Activated CD4-positive, alpha-beta T cell treated with anti-CD3 and anti-CD28 coated beads, Interleukin-2, amount 10 ng/mL, durations not matched to agents 7 days and 5 days (primary cell): ENCODE results near the gene KCNIP4. TPM values are rescaled to one million over a fixed set of nuclear protein-coding genes. Genes with fewer than 3 reads are reported as not detected.

Experiments used
- CTCF ChIA-PET: fragments of 350-600 bp; sonication (Branson Sonifier 250); formaldehyde crosslinking; loops from one replicate; lab custom pipeline; 2021; ENCODE audit warnings: antibody characterized with exemption; lab: Charles Lee
- POLR2A ChIA-PET: fragments of 350-600 bp; sonication (Branson Sonifier 250); formaldehyde crosslinking; loops from one replicate; lab custom pipeline; 2021; ENCODE audit warnings: antibody characterized with exemption; lab: Charles Lee
- DNase-seq: peaks from one replicate; pipeline ENCODE4 v3.0.0-alpha.2; 2020
- H3K27ac Mint-ChIP-seq: one replicate; pipeline ENCODE4 v1.8.0; 2021; ENCODE audit warnings: mild to moderate bottlenecking, moderate library complexity, mixed read lengths
- H3K27me3 Mint-ChIP-seq: one replicate; pipeline ENCODE4 v1.8.0; 2021; ENCODE audit warnings: mixed read lengths
- H3K36me3 Mint-ChIP-seq: one replicate; pipeline ENCODE4 v1.8.0; 2021; ENCODE audit warnings: low read depth, mixed read lengths
- H3K4me1 Mint-ChIP-seq: one replicate; pipeline ENCODE4 v1.8.0; 2021; ENCODE audit warnings: mixed read lengths
- H3K4me3 Mint-ChIP-seq: one replicate; pipeline ENCODE4 v1.8.0; 2021; ENCODE audit warnings: mild to moderate bottlenecking, moderate library complexity, mixed read lengths
- H3K9me3 Mint-ChIP-seq: one replicate; pipeline ENCODE4 v1.8.0; 2021; ENCODE audit warnings: mixed read lengths
- total RNA-seq, 2 experiments: library from RNA; stranded (reverse); gene quantifications; one replicate each; pipeline ENCODE4 v1.2.3, GENCODE V29; 2021

Gene KCNIP4
- total RNA-seq, 2 experiments from 2014 or later = not detected

- DNase-seq = no peak
- H3K27ac Mint-ChIP-seq = no peak overlapping the region
- ChIA-PET CTCF (no interaction called here), POLR2A (no interaction called here)
- H3K9me3 Mint-ChIP-seq = no peaks in the 10 kb centered on the region
- H3K4me1 Mint-ChIP-seq = no peaks in the 10 kb centered on the region
- no peaks in the 10 kb centered on the region for H3K27me3 Mint-ChIP-seq
- H3K36me3 Mint-ChIP-seq = no peaks in the 10 kb centered on the region
- H3K4me3 Mint-ChIP-seq = no peak overlapping the region
These were observed 85.7 kb downstream of the KCNIP4 start for GRCh38 chr4:21862917-21863316.

- Mint-ChIP-seq H3K4me3 (no peak overlapping the region), H3K9me3 (no peaks in the 10 kb centered on the region), H3K4me1 (no peaks in the 10 kb centered on the region), H3K27ac (no peak overlapping the region), H3K27me3 (no peaks in the 10 kb centered on the region), H3K36me3 (no peaks in the 10 kb centered on the region)
- no peak for DNase-seq
- POLR2A ChIA-PET = no interaction called here
- CTCF ChIA-PET = no interaction called here
These were observed 89.6 kb downstream of the KCNIP4 start for GRCh38 chr4:21858971-21859370.

- Mint-ChIP-seq H3K9me3 (no peaks in the 10 kb centered on the region), H3K36me3 (no peaks in the 10 kb centered on the region), H3K27ac (no peak overlapping the region), H3K27me3 (no peaks in the 10 kb centered on the region), H3K4me3 (no peak overlapping the region), H3K4me1 (no peaks in the 10 kb centered on the region)
- CTCF ChIA-PET = no interaction called here
- no peak for DNase-seq
- POLR2A ChIA-PET = no interaction called here
These were observed 91.8 kb downstream of the KCNIP4 start for GRCh38 chr4:21856754-21857153.

- Mint-ChIP-seq H3K4me1 (no peaks in the 10 kb centered on the region), H3K27ac (no peak overlapping the region), H3K4me3 (no peak overlapping the region), H3K9me3 (no peaks in the 10 kb centered on the region), H3K27me3 (no peaks in the 10 kb centered on the region), H3K36me3 (no peaks in the 10 kb centered on the region)
- CTCF ChIA-PET = no interaction called here
- POLR2A ChIA-PET = no interaction called here
- DNase-seq = no peak
These were observed 92.3 kb downstream of the KCNIP4 start for GRCh38 chr4:21856301-21856700.

- no peak overlapping the region for H3K4me3 Mint-ChIP-seq
- POLR2A ChIA-PET = no interaction called here
- no peaks in the 10 kb centered on the region for H3K36me3 Mint-ChIP-seq
- H3K27ac Mint-ChIP-seq = no peak overlapping the region
- H3K9me3 Mint-ChIP-seq = no peaks in the 10 kb centered on the region
- CTCF ChIA-PET = no interaction called here
- H3K27me3 Mint-ChIP-seq = no peaks in the 10 kb centered on the region
- no peak for DNase-seq
- H3K4me1 Mint-ChIP-seq = no peaks in the 10 kb centered on the region
These were observed 99.5 kb downstream of the KCNIP4 start for GRCh38 chr4:21849077-21849476.

GRCh38 chr4:21848021-21848420 is 100.6 kb downstream of the KCNIP4 start:
- Mint-ChIP-seq H3K27ac (no peak overlapping the region), H3K4me1 (no peaks in the 10 kb centered on the region), H3K4me3 (no peak overlapping the region), H3K36me3 (no peaks in the 10 kb centered on the region), H3K9me3 (no peaks in the 10 kb centered on the region), H3K27me3 (no peaks in the 10 kb centered on the region)
- DNase-seq = no peak
- ChIA-PET CTCF (no interaction called here), POLR2A (no interaction called here)

- H3K36me3 Mint-ChIP-seq = no peaks in the 10 kb centered on the region
- POLR2A ChIA-PET = no interaction called here
- no peaks in the 10 kb centered on the region for H3K9me3 Mint-ChIP-seq
- no peaks in the 10 kb centered on the region for H3K4me1 Mint-ChIP-seq
- H3K4me3 Mint-ChIP-seq = no peak overlapping the region
- H3K27me3 Mint-ChIP-seq = no peaks in the 10 kb centered on the region
- DNase-seq = no peak
- CTCF ChIA-PET = no interaction called here
- H3K27ac Mint-ChIP-seq = no peak overlapping the region
These were observed 102.9 kb downstream of the KCNIP4 start for GRCh38 chr4:21845663-21846062.

- POLR2A ChIA-PET = no interaction called here
- H3K27me3 Mint-ChIP-seq = no peaks in the 10 kb centered on the region
- no peaks in the 10 kb centered on the region for H3K4me1 Mint-ChIP-seq
- CTCF ChIA-PET = no interaction called here
- no peaks in the 10 kb centered on the region for H3K36me3 Mint-ChIP-seq
- no peak overlapping the region for H3K27ac Mint-ChIP-seq
- H3K9me3 Mint-ChIP-seq = no peaks in the 10 kb centered on the region
- DNase-seq = no peak
- no peak overlapping the region for H3K4me3 Mint-ChIP-seq
These were observed 112.9 kb downstream of the KCNIP4 start for GRCh38 chr4:21835712-21836111.

- Mint-ChIP-seq H3K4me3 (no peak overlapping the region), H3K9me3 (no peaks in the 10 kb centered on the region), H3K36me3 (no peaks in the 10 kb centered on the region), H3K27me3 (no peaks in the 10 kb centered on the region), H3K27ac (no peak overlapping the region), H3K4me1 (no peaks in the 10 kb centered on the region)
- DNase-seq = no peak
- CTCF ChIA-PET = no interaction called here
- POLR2A ChIA-PET = no interaction called here
These were observed 118.3 kb downstream of the KCNIP4 start for GRCh38 chr4:21830272-21830671.

GRCh38 chr4:21827575-21827974 is 121.0 kb downstream of the KCNIP4 start:
- ChIA-PET CTCF (no interaction called here), POLR2A (no interaction called here)
- no peak overlapping the region for H3K4me3 Mint-ChIP-seq
- no peaks in the 10 kb centered on the region for H3K9me3 Mint-ChIP-seq
- H3K27me3 Mint-ChIP-seq = no peaks in the 10 kb centered on the region
- DNase-seq = no peak
- H3K4me1 Mint-ChIP-seq = no peaks in the 10 kb centered on the region
- H3K36me3 Mint-ChIP-seq = no peaks in the 10 kb centered on the region
- H3K27ac Mint-ChIP-seq = no peak overlapping the region

- no peaks in the 10 kb centered on the region for H3K36me3 Mint-ChIP-seq
- ChIA-PET CTCF (no interaction called here), POLR2A (no interaction called here)
- H3K9me3 Mint-ChIP-seq = no peaks in the 10 kb centered on the region
- no peaks in the 10 kb centered on the region for H3K27me3 Mint-ChIP-seq
- no peaks in the 10 kb centered on the region for H3K4me1 Mint-ChIP-seq
- no peak for DNase-seq
- no peak overlapping the region for H3K27ac Mint-ChIP-seq
- no peak overlapping the region for H3K4me3 Mint-ChIP-seq
These were observed 122.5 kb downstream of the KCNIP4 start for GRCh38 chr4:21826071-21826470.

- Mint-ChIP-seq H3K4me1 (no peaks in the 10 kb centered on the region), H3K27ac (no peak overlapping the region), H3K4me3 (no peak overlapping the region), H3K36me3 (no peaks in the 10 kb centered on the region), H3K9me3 (peaks cover 12% of the 10 kb centered on the region), H3K27me3 (no peaks in the 10 kb centered on the region)
- ChIA-PET POLR2A (no interaction called here), CTCF (no interaction called here)
- DNase-seq = no peak
These were observed 129.5 kb downstream of the KCNIP4 start for GRCh38 chr4:21819086-21819485.

- Mint-ChIP-seq H3K27me3 (no peaks in the 10 kb centered on the region), H3K4me1 (no peaks in the 10 kb centered on the region), H3K9me3 (peaks cover 12% of the 10 kb centered on the region), H3K4me3 (no peak overlapping the region), H3K36me3 (no peaks in the 10 kb centered on the region), H3K27ac (no peak overlapping the region)
- DNase-seq = no peak
- CTCF ChIA-PET = interaction anchor here (0.6 kb wide), 1 partner anchor 30 kb away, joined by 4 read pairs; no protein-coding TSS in a partner anchor
- POLR2A ChIA-PET = no interaction called here
These were observed 132.8 kb downstream of the KCNIP4 start for GRCh38 chr4:21815651-21816377.

GRCh38 chr4:21811565-21811964 is 137.0 kb downstream of the KCNIP4 start:
- H3K27me3 Mint-ChIP-seq = no peaks in the 10 kb centered on the region
- no peak overlapping the region for H3K27ac Mint-ChIP-seq
- ChIA-PET CTCF (interaction anchor here (0.6 kb wide), 1 partner anchor 55 kb away, joined by 4 read pairs; no protein-coding TSS in a partner anchor), POLR2A (no interaction called here)
- no peaks in the 10 kb centered on the region for H3K4me1 Mint-ChIP-seq
- no peak for DNase-seq
- H3K4me3 Mint-ChIP-seq = no peak overlapping the region
- no peaks in the 10 kb centered on the region for H3K36me3 Mint-ChIP-seq
- H3K9me3 Mint-ChIP-seq = peaks cover 2% of the 10 kb centered on the region
